Breast epithelium (tissue), 4 donors: ENCODE data around the gene SAPCD2. TPM values are rescaled to one million over a fixed set of nuclear protein-coding genes. Genes with fewer than 3 reads are reported as not detected.

Experiments used
- DNase-seq, 2 donors: peaks; one replicate each; pipeline ENCODE4 v3.0.0-alpha.2; 2019; ENCODE audit warnings: low spot score in 2 of 2
- H3K27ac ChIP-seq, 2 donors: fragments of 200-600 bp; sonication (generic) in 1 of 2; one replicate each; pipeline ENCODE4 v1.5.1; 2016 to 2019; ENCODE audit warnings: mild to moderate bottlenecking in 1 of 2
- H3K27me3 ChIP-seq, 2 donors: fragments of 200-600 bp; sonication (generic) in 1 of 2; one replicate each; pipeline versions ENCODE4 v1.5.1 to v1.6.0; 2017 to 2019; ENCODE audit warnings: control low read depth in 1 of 2, mild to moderate bottlenecking in 1 of 2
- H3K36me3 ChIP-seq: fragments of 200-600 bp; one replicate; pipeline ENCODE4 v1.5.1; 2019
- H3K4me1 ChIP-seq, 2 donors: fragments of 200-600 bp; sonication (generic); one replicate each; pipeline ENCODE4 v1.5.1; 2016 to 2019; ENCODE audit warnings: control low read depth in 1 of 2
- H3K4me3 ChIP-seq, 3 donors: fragments of 200-600 bp; sonication (generic); 1 replicate in 2 of 3; 2 replicates in 1 of 3; pipeline ENCODE4 v1.5.1; 2016 to 2019; ENCODE audit warnings: mild to moderate bottlenecking in 3 of 3, moderate library complexity in 2 of 3
- H3K9me3 ChIP-seq, 2 donors: fragments of 200-600 bp; sonication (generic) in 1 of 2; one replicate each; pipeline ENCODE4 v1.5.1; 2016 to 2019; ENCODE audit warnings: control low read depth in 1 of 2
- CTCF ChIP-seq, 3 donors: fragments of 450-650 bp; IDR thresholded peaks; one replicate each; pipeline ENCODE4 v1.5.1; 2016 to 2017; ENCODE audit warnings: antibody characterized with exemption in 3 of 3, mild to moderate bottlenecking in 3 of 3, moderate library complexity in 3 of 3
- POLR2A ChIP-seq: fragments of 450-650 bp; IDR thresholded peaks from one replicate; pipeline ENCODE4 v1.6.1; 2016; ENCODE audit warnings: antibody characterized with exemption, mild to moderate bottlenecking, moderate library complexity
- POLR2AphosphoS5 ChIP-seq, 3 donors: sonication (generic); formaldehyde crosslinking; IDR thresholded peaks; one replicate each; pipeline ENCODE4 v1.6.1; 2017; ENCODE audit warnings: antibody characterized with exemption in 3 of 3
- intact Hi-C: fragments of 100-400 bp; cut with DNase I; formaldehyde crosslinking; loops from one replicate; pipeline ENCODE4 v1.15.1; 2023; ENCODE audit warnings: low total_unique reads
- total RNA-seq, 3 donors: library from RNA; depleted of rRNA; stranded (reverse); fragments of >200 nt; gene quantifications; one replicate each; pipeline ENCODE4 v1.1.0, GENCODE V29; 2016

The SAPCD2 gene
- total RNA-seq, 3 donors from 2014 or later, result 0.96 to 2.9 (median 2.8) TPM

DNA sequence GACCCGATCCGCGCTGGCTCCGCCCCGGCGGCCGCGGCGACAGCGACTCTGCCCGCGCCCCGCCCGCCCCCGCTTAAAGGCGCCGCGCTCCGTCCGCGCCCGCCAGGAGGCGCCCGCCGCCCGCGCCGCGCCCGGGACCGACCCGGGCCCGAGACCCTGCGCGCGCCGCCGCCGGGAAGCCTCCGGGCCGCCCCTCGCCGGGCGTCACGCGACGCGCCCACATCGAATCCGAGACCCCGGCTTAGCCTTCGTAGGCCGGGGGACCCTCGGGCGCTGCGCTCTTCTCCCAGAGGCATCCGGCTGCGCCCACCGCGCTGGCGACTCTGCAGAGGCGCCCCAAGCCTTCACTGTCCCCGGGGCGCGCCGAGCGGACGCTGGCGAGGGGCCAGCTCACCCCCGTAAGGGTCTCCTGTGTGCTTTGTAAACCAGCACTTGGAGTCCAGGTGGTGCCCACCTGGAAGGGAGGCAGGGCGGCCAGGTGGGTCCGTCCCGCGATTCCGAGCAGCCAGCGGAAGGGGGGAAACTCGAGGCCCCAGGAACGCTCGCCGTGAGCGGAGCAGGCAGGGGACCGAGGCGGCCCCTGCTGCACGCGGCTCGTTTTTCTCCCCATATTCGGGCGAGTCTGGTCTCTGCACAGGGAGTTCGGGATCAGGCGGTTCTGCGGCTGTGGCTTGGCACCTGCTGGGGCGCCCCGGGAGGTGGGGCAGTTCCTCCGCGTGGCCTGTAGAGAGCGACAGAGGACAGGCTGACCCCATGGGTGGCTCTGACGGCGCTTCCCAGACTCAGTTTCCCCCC, 41.9 kb downstream of the SAPCD2 start:
- Histone ChIP-seq H3K4me3 (peak overlapping the region; percentile 49 to 88 (median 66)), H3K4me1 (peaks cover 12 to 27% of the 10 kb centered on the region in 2 donors), H3K27ac (peak overlapping the region; percentile 30 to 74), H3K27me3 (no peaks in the 10 kb centered on the region), H3K36me3 (no peaks in the 10 kb centered on the region), H3K9me3 (no peaks in the 10 kb centered on the region)
- peak in 1 of 2 donors; percentile 73 for DNase-seq
- intact Hi-C loops, result no loop called here
- TF ChIP-seq CTCF (IDR thresholded peaks at IDR 0.05) (peak; percentile 30 to 53 (median 33)), POLR2AphosphoS5 (IDR thresholded peaks at IDR 0.05) (no peak)

GRCh38 chr9:137027369-137028262, 42.7 kb downstream of the SAPCD2 start, which contains the start of gene ABCA2:
ABCA2 (minus strand) TSS chr9:137028237; CDS start chr9:137028140, 97 bp downstream.
- H3K27ac ChIP-seq, result peak within 1 kb of the TSS; percentile 55 to 77
- TF ChIP-seq POLR2AphosphoS5 (IDR thresholded peaks at IDR 0.05) (no peak), CTCF (IDR thresholded peaks at IDR 0.05) (no peak), POLR2A (no peak)
- H3K4me1 ChIP-seq, result peaks cover 12 to 27% of the 10 kb centered on the region in 2 donors
- no peak for DNase-seq
- no peaks in the 10 kb centered on the region for H3K27me3 ChIP-seq
- peak within 1 kb of the TSS; percentile 49 to 88 (median 66) for H3K4me3 ChIP-seq
- no peaks in the 10 kb centered on the region for H3K9me3 ChIP-seq
- intact Hi-C loops, result no loop called here
- no peaks in the 10 kb centered on the region for H3K36me3 ChIP-seq

DNA sequence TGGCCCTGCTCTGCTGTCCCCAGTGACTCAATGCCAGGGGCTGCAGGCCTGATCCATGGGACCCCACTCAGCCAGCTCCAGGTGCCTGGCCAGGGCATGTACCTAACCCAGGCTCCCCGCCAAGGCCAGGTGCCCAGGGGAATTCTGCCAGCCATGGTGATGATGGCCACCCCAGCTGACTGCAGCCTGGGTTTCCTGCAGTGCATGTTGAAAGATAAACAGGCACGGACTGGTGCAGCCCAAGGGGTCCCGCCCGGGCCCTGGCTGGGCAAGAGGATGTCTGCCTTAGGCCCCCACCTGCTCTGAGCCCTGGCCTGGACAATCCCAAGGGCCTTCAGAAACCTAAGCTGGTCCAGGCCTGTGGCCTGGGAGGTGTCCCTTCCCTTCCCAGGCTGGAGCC, 43.5 kb downstream of the SAPCD2 start:
- Histone ChIP-seq H3K4me3 (peak overlapping the region in 2 of 3 donors; percentile 66 to 88), H3K27me3 (no peaks in the 10 kb centered on the region), H3K36me3 (no peaks in the 10 kb centered on the region), H3K27ac (peak overlapping the region; percentile 55 to 77), H3K4me1 (peaks cover 12 to 27% of the 10 kb centered on the region in 2 donors), H3K9me3 (no peaks in the 10 kb centered on the region)
- intact Hi-C loops, result no loop called here
- no peak for TF ChIP-seq POLR2AphosphoS5 (IDR thresholded peaks at IDR 0.05)
- no peak for DNase-seq

GRCh38 chr9:137026384-137026783, 44.0 kb downstream of the SAPCD2 start:
- DNase-seq, result no peak
- Histone ChIP-seq H3K27me3 (no peaks in the 10 kb centered on the region), H3K4me3 (peak overlapping the region in 1 of 3 donors; percentile 66), H3K4me1 (peaks cover 12 to 27% of the 10 kb centered on the region in 2 donors), H3K36me3 (no peaks in the 10 kb centered on the region), H3K9me3 (no peaks in the 10 kb centered on the region), H3K27ac (peak overlapping the region in 1 of 2 donors; percentile 55)
- TF ChIP-seq CTCF (IDR thresholded peaks at IDR 0.05) (no peak), POLR2AphosphoS5 (IDR thresholded peaks at IDR 0.05) (no peak), POLR2A (no peak)
- intact Hi-C loops, result no loop called here

DNA sequence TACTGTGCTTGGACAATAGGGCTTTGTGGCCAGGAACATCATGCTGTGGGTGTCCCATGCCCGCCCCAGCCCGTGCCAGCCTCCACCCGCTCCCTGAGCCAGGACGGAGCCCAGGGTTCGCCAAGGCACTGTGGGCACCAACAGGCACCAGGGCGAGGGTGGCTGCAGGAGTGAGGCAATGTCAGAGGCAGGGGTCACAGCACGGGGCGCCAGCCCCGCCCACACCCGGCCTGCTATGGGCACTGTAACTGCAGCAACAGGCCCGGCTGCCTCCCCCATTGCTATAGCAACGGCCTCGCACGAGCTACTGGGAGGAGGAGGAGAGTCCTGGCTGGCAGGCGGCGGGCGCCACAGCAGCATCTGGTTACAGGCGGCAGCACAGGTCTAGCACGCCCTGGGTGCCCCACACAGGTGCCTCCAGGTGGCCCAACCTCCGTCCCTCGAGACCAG, 44.8 kb downstream of the SAPCD2 start:
- no peaks in the 10 kb centered on the region for H3K9me3 ChIP-seq
- TF ChIP-seq CTCF (IDR thresholded peaks at IDR 0.05) (peak in 1 of 3 donors; percentile 15), POLR2A (no peak)
- DNase-seq, result peak in 1 of 2 donors; percentile 79
- H3K27me3 ChIP-seq, result no peaks in the 10 kb centered on the region
- peak overlapping the region in 2 of 3 donors; percentile 2 to 9 for H3K4me3 ChIP-seq
- no peaks in the 10 kb centered on the region for H3K36me3 ChIP-seq
- intact Hi-C loops, result no loop called here
- H3K4me1 ChIP-seq, result peaks cover 12 to 27% of the 10 kb centered on the region in 2 donors
- peak overlapping the region; percentile 41 to 69 for H3K27ac ChIP-seq
